T-helper 1 cell (primary cell): ENCODE results near the gene DPYD.

Experiments used
- DNase-seq, 5 donors: peaks; one replicate each; pipeline ENCODE4 v3.0.0-alpha.2; 2012 to 2020

DPYD gene

GRCh38 chr1:97837161-97837560 is 83.7 kb downstream of the DPYD start:
- no peak for DNase-seq

GRCh38 chr1:97834899-97835298 is 85.9 kb downstream of the DPYD start:
- DNase-seq: no peak

GRCh38 chr1:97833881-97834280 is 87.0 kb downstream of the DPYD start:
- no peak for DNase-seq

- DNase-seq: no peak
Measured at GRCh38 chr1:97832481-97832880, 88.4 kb downstream of the DPYD start.

GRCh38 chr1:97827887-97828286 is 92.9 kb downstream of the DPYD start:
- DNase-seq: no peak

GRCh38 chr1:97826820-97827219 is 94.0 kb downstream of the DPYD start:
- DNase-seq: no peak

GRCh38 chr1:97824624-97825023 is 96.2 kb downstream of the DPYD start:
- no peak for DNase-seq

GRCh38 chr1:97824200-97824599 is 96.6 kb downstream of the DPYD start:
- DNase-seq: no peak

GRCh38 chr1:97820470-97821188 is 100.2 kb downstream of the DPYD start:
- peak in 1 of 5 donors; percentile 13 for DNase-seq

- DNase-seq: no peak
Measured at GRCh38 chr1:97816927-97817326, 103.9 kb downstream of the DPYD start.

- no peak for DNase-seq
Measured at GRCh38 chr1:97814804-97815203, 106.0 kb downstream of the DPYD start.

- no peak for DNase-seq
Measured at GRCh38 chr1:97814121-97814520, 106.7 kb downstream of the DPYD start.

- DNase-seq: no peak
Measured at GRCh38 chr1:97812076-97812475, 108.8 kb downstream of the DPYD start.

- no peak for DNase-seq
Measured at GRCh38 chr1:97806996-97807520, 113.8 kb downstream of the DPYD start.

- no peak for DNase-seq
Measured at GRCh38 chr1:97806326-97806725, 114.5 kb downstream of the DPYD start.

GRCh38 chr1:97805093-97805492 is 115.7 kb downstream of the DPYD start:
- no peak for DNase-seq

- no peak for DNase-seq
Measured at GRCh38 chr1:97803026-97803425, 117.8 kb downstream of the DPYD start.

GRCh38 chr1:97802011-97802410 is 118.8 kb downstream of the DPYD start:
- DNase-seq: no peak

- no peak for DNase-seq
Measured at GRCh38 chr1:97797403-97798183, 123.2 kb downstream of the DPYD start.

- no peak for DNase-seq
Measured at GRCh38 chr1:97796711-97797110, 124.1 kb downstream of the DPYD start.

- DNase-seq: no peak
Measured at GRCh38 chr1:97792655-97793054, 128.2 kb downstream of the DPYD start.

GRCh38 chr1:97791251-97791650 is 129.6 kb downstream of the DPYD start:
- peak in 1 of 5 donors; percentile 7 for DNase-seq

- no peak for DNase-seq
Measured at GRCh38 chr1:97787231-97787630, 133.6 kb downstream of the DPYD start.

GRCh38 chr1:97784661-97785060 is 136.2 kb downstream of the DPYD start:
- no peak for DNase-seq
